Calu3 (cell line): Measurements from ENCODE around the gene EMSY. TPM values are rescaled to one million over a fixed set of nuclear protein-coding genes. Genes with fewer than 3 reads are reported as not detected.
A peak's percentile ranks its signal among the peaks of the same experiment; 100 is the strongest.
"Not testable (repeated sequence)": the region's sequence is repeated elsewhere in the genome, so short reads cannot be mapped to it uniquely, and the experiment has no call there.

Source experiments
- Bru-seq: library from RNA; stranded (reverse); fragments of 400-500 nt; gene quantifications from one replicate; lab custom pipeline; 2021; lab: Mats Ljungman, UMichigan
- BruChase-seq, 2 experiments: library from RNA; stranded (reverse); fragments of 400-500 nt; gene quantifications; one replicate each; lab custom pipeline; 2021; lab: Mats Ljungman, UMichigan
- BruUV-seq: library from RNA; stranded (reverse); fragments of 400-500 nt; replicated peaks from 2 replicates; lab custom pipeline; 2021; lab: Mats Ljungman, UMichigan
- CTCF ChIA-PET: fragments of 300-600 bp; sonication (Branson Sonifier 250); formaldehyde crosslinking; loops from one replicate; lab custom pipeline; 2022; ENCODE audit warnings: antibody characterized with exemption; lab: Charles Lee
- DNase-seq: peaks from one replicate; pipeline ENCODE4 v3.0.0; 2022
- H3K27ac Mint-ChIP-seq: one replicate; pipeline ENCODE4 v1.8.0; 2022; ENCODE audit warnings: mixed read lengths; ENCODE audit not compliant: unreplicated experiment
- H3K27me3 Mint-ChIP-seq: one replicate; pipeline ENCODE4 v1.8.0; 2022; ENCODE audit warnings: mixed read lengths; ENCODE audit not compliant: unreplicated experiment
- H3K36me3 Mint-ChIP-seq: one replicate; pipeline ENCODE4 v1.8.0; 2022; ENCODE audit warnings: mild to moderate bottlenecking, moderate library complexity, mixed read lengths; ENCODE audit not compliant: insufficient read depth, unreplicated experiment
- H3K4me1 Mint-ChIP-seq: one replicate; pipeline ENCODE4 v1.8.0; 2022; ENCODE audit warnings: mild to moderate bottlenecking, low read depth, mixed read lengths; ENCODE audit not compliant: unreplicated experiment
- H3K4me3 Mint-ChIP-seq: one replicate; pipeline ENCODE4 v1.8.0; 2022; ENCODE audit warnings: mild to moderate bottlenecking, low read depth, moderate library complexity, mixed read lengths; ENCODE audit not compliant: unreplicated experiment
- H3K9me3 Mint-ChIP-seq: one replicate; pipeline ENCODE4 v1.8.0; 2022; ENCODE audit warnings: low read depth, mixed read lengths; ENCODE audit not compliant: unreplicated experiment
- CTCF ChIP-seq: fragments of 200-600 bp; IDR thresholded peaks from one replicate; pipeline ENCODE4 v1.8.0; 2022; ENCODE audit warnings: antibody characterized with exemption; ENCODE audit not compliant: unreplicated experiment
- intact Hi-C: fragments of 100-400 bp; cut with micrococcal nuclease; formaldehyde crosslinking; loops from one replicate; pipeline ENCODE4 v1.10.0; 2022; ENCODE audit not compliant: unreplicated experiment
- long read RNA-seq: library from polyadenylated mRNA; stranded (forward); transcript quantifications from one replicate; pipeline ENCODE4 v2.0.0, GENCODE V29; 2022
- total RNA-seq: library from RNA; stranded (reverse); gene quantifications from 2 replicates; pipeline ENCODE4 v1.2.3, GENCODE V29; 2022

Gene EMSY
- 27.5 and 30.0 TPM in 2 replicates for total RNA-seq
- Bru-seq, nascent RNA: percentile 78 among the genes with signal in this experiment
- BruChase-seq, experiment 1, labeled RNA remaining after a 6-hour chase: percentile 67 among the genes with signal in this experiment
- percentile 72 among the genes with signal in this experiment for BruChase-seq, experiment 2, labeled RNA remaining after a 2-hour chase
- long read RNA-seq, partial matches to known transcripts: 0 of 8 reads
- long read RNA-seq, other reads (novel, unspliced or antisense): 8 of 8 reads

GRCh38 chr11:76444384-76445120 is at the start of gene EMSY:
Gene EMSY, plus strand, starts transcription at chr11:76445018. Its CDS starts 1,921 bp downstream, at chr11:76446939.
- Mint-ChIP-seq H3K4me3 (peak within 1 kb of the TSS; percentile 99), H3K9me3 (no peaks in the 10 kb centered on the region), H3K27ac (peak within 1 kb of the TSS; percentile 96), H3K27me3 (no peaks in the 10 kb centered on the region), H3K4me1 (peaks cover 8% of the 10 kb centered on the region), H3K36me3 (peaks cover 35% of the 10 kb centered on the region)
- CTCF ChIA-PET: interaction anchor here (0.6 kb wide), 1 partner anchor 35 kb away, joined by 3 read pairs; no protein-coding TSS in a partner anchor
- intact Hi-C loops: no loop called here
- BruUV-seq: no TSS peak
- no peak for TF ChIP-seq CTCF
- peak; percentile 93 for DNase-seq

DNA sequence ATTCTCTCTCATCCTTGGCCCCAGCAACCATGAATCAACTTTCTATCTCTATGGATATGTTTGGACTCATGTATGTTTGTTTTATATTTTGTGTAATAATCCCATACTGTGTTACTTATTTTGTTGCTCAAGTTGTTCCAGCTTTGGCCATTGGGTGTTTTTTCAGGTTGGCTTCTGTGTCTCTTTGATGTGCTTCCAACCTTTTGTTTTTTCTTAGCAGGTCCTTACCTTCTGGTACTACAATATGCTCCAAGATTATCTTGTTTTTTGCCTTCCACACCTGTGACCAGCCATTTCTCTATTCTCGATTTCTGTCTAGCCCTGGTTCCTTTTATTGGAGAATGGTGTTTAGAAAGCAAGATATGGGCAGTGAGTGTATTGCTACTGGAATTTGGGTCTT is 49.5 kb upstream of the EMSY start:
- CTCF ChIA-PET: no interaction called here
- no peak for DNase-seq
- Mint-ChIP-seq H3K36me3 (no peaks in the 10 kb centered on the region), H3K27me3 (no peaks in the 10 kb centered on the region), H3K27ac (no peak overlapping the region), H3K4me1 (no peaks in the 10 kb centered on the region), H3K9me3 (no peaks in the 10 kb centered on the region), H3K4me3 (no peak overlapping the region)
- intact Hi-C loops: no loop called here
- BruUV-seq: no TSS peak
- TF ChIP-seq CTCF: no peak

- Mint-ChIP-seq H3K4me1 (no peaks in the 10 kb centered on the region), H3K4me3 (no peak overlapping the region), H3K27me3 (no peaks in the 10 kb centered on the region), H3K27ac (no peak overlapping the region), H3K36me3 (no peaks in the 10 kb centered on the region), H3K9me3 (no peaks in the 10 kb centered on the region)
- no TSS peak for BruUV-seq
- TF ChIP-seq CTCF: no peak
- intact Hi-C loops: no loop called here
- DNase-seq: no peak
- CTCF ChIA-PET: interaction anchor here (0.7 kb wide), 1 partner anchor 694 kb away, joined by 9 read pairs; no protein-coding TSS in a partner anchor
Measured at GRCh38 chr11:76397383-76397782, 47.4 kb upstream of the EMSY start.

- BruUV-seq: no TSS peak
- CTCF ChIA-PET: no interaction called here
Measured at GRCh38 chr11:76400967-76401366, 43.9 kb upstream of the EMSY start.

GRCh38 chr11:76401484-76401883 is 43.3 kb upstream of the EMSY start:
- H3K4me1 Mint-ChIP-seq, H3K9me3 Mint-ChIP-seq, H3K36me3 Mint-ChIP-seq, H3K27ac Mint-ChIP-seq, intact Hi-C loops, H3K27me3 Mint-ChIP-seq, DNase-seq, CTCF ChIA-PET, BruUV-seq, H3K4me3 Mint-ChIP-seq: not testable (repeated sequence)

More at GRCh38 chr11:76400967-76401366, 43.9 kb upstream of the EMSY start:
- Mint-ChIP-seq H3K4me1 (no peaks in the 10 kb centered on the region), H3K27me3 (no peaks in the 10 kb centered on the region), H3K9me3 (no peaks in the 10 kb centered on the region), H3K36me3 (no peaks in the 10 kb centered on the region), H3K4me3 (no peak overlapping the region), H3K27ac (no peak overlapping the region)
- DNase-seq: no peak
- TF ChIP-seq CTCF: no peak
- intact Hi-C loops: no loop called here
